Measurements from ENCODE around the gene BEND3.
"Not testable (repeated sequence)": the region's sequence is repeated elsewhere in the genome, so short reads cannot be mapped to it uniquely, and the experiment has no call there.

BEND3 gene

GRCh38 chr6:107152638-107153430, 37.5 kb upstream of the BEND3 start:
- H3K9me3 Mint-ChIP-seq, result no peaks in the 10 kb centered on the region
- no peak for DNase-seq
- H3K27me3 Mint-ChIP-seq (ENCODE audit: low read depth, poor library complexity), result no peaks in the 10 kb centered on the region
- TF ChIP-seq, protein P1, sequence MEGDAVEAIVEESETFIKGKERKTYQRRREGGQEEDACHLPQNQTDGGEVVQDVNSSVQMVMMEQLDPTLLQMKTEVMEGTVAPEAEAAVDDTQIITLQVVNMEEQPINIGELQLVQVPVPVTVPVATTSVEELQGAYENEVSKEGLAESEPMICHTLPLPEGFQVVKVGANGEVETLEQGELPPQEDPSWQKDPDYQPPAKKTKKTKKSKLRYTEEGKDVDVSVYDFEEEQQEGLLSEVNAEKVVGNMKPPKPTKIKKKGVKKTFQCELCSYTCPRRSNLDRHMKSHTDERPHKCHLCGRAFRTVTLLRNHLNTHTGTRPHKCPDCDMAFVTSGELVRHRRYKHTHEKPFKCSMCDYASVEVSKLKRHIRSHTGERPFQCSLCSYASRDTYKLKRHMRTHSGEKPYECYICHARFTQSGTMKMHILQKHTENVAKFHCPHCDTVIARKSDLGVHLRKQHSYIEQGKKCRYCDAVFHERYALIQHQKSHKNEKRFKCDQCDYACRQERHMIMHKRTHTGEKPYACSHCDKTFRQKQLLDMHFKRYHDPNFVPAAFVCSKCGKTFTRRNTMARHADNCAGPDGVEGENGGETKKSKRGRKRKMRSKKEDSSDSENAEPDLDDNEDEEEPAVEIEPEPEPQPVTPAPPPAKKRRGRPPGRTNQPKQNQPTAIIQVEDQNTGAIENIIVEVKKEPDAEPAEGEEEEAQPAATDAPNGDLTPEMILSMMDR (IDR thresholded peaks at IDR 0.05), result no peak
- peaks cover 49% of the 10 kb centered on the region for H3K4me1 Mint-ChIP-seq
- no peaks in the 10 kb centered on the region for H3K36me3 Mint-ChIP-seq (ENCODE audit: low read depth)
- H3K4me3 Mint-ChIP-seq, result no peak overlapping the region
- H3K27ac Mint-ChIP-seq, result no peak overlapping the region

- TF ChIP-seq, protein P1 (IDR thresholded peaks at IDR 0.05), result no peak
- peaks cover 5% of the 10 kb centered on the region for H3K4me1 Mint-ChIP-seq
- H3K9me3 Mint-ChIP-seq, result no peaks in the 10 kb centered on the region
- no peak for DNase-seq
- H3K36me3 Mint-ChIP-seq (ENCODE audit: low read depth), result no peaks in the 10 kb centered on the region
- H3K4me3 Mint-ChIP-seq, result no peak overlapping the region
- H3K27ac Mint-ChIP-seq, result no peak overlapping the region
- peaks cover 6% of the 10 kb centered on the region for H3K27me3 Mint-ChIP-seq (ENCODE audit: low read depth, poor library complexity)
Measured at GRCh38 chr6:107144666-107145065, 29.4 kb upstream of the BEND3 start.

DNA sequence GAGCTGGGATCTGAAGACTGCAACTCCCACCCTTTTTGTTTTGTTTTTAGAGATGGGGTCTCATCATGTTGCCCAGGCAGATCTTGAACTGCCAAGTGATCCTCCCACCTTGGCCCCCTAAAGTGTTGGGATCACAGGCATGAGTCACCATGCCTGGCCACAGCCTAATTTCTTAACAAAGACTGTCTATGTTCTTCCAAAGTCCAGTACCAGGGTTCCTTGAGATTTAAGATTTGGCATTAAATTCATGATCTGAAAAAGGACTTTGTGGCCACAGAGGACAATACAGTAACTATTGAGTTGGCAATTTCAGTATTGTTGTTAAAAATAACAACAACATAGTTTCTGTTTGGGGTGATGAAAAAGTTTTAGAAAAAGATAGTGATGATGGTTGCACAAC, 28.7 kb upstream of the BEND3 start:
- Mint-ChIP-seq H3K4me1 (peaks cover 5% of the 10 kb centered on the region), H3K27ac (no peak overlapping the region), H3K9me3 (no peaks in the 10 kb centered on the region), H3K4me3 (no peak overlapping the region), H3K36me3 (ENCODE audit: low read depth) (no peaks in the 10 kb centered on the region), H3K27me3 (ENCODE audit: low read depth, poor library complexity) (peaks cover 6% of the 10 kb centered on the region)
- no peak for DNase-seq
- TF ChIP-seq, protein P1 (IDR thresholded peaks at IDR 0.05), result no peak

GRCh38 chr6:107140581-107140980, 25.3 kb upstream of the BEND3 start:
- Mint-ChIP-seq H3K36me3 (ENCODE audit: low read depth) (no peaks in the 10 kb centered on the region), H3K4me1 (peaks cover 9% of the 10 kb centered on the region), H3K9me3 (peaks cover 3% of the 10 kb centered on the region), H3K27me3 (ENCODE audit: low read depth, poor library complexity) (peaks cover 12% of the 10 kb centered on the region), H3K4me3 (no peak overlapping the region), H3K27ac (no peak overlapping the region)
- TF ChIP-seq, protein P1 (IDR thresholded peaks at IDR 0.05), result no peak
- DNase-seq, result no peak

- not testable (repeated sequence) for H3K27ac Mint-ChIP-seq; H3K9me3 Mint-ChIP-seq; DNase-seq; H3K36me3 Mint-ChIP-seq (ENCODE audit: low read depth); H3K4me3 Mint-ChIP-seq; H3K4me1 Mint-ChIP-seq
- H3K27me3 Mint-ChIP-seq (ENCODE audit: low read depth, poor library complexity), result peaks cover 14% of the 10 kb centered on the region
Measured at GRCh38 chr6:107136324-107136723, 21.0 kb upstream of the BEND3 start.

DNA sequence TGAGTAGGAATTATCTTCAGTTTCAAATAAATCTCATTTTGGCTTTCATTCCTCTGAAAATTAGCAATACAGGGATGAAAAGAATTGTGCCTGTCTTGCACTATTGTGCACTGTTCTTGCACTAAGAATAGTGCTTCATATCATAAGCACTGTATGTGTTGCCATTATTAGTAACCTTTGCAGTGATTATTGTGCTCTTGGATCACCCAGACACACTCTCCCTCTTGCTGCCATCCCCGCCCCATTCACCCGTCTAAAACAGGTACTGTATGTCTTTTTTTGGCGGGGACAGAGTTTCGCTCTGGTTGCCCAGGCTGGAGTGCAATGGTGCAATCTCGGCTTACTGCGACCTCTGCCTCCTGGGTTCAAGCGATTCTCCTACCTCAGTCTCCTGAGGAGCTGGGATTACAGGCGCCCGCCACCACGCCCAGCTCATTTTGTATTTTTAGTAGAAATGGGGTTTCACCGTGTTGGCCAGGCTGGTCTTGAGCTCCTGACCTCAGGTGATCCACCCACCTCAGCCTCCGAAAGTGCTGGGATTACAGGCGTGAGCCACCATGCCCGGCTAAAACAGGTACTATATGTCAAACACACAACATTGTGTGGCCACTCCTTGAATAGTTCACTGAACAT, 19.8 kb upstream of the BEND3 start:
- H3K4me1 Mint-ChIP-seq; H3K36me3 Mint-ChIP-seq (ENCODE audit: low read depth); H3K4me3 Mint-ChIP-seq; DNase-seq; H3K27ac Mint-ChIP-seq; H3K9me3 Mint-ChIP-seq: not testable (repeated sequence)
- H3K27me3 Mint-ChIP-seq (ENCODE audit: low read depth, poor library complexity), result peaks cover 11% of the 10 kb centered on the region
